NCI-H345 (cell line): ENCODE data around the gene PADI2.

Experiments used
- DNase-seq: peaks from one replicate; lab custom pipeline; 2025; lab: John Stamatoyannopoulos, UW

The PADI2 gene

DNA sequence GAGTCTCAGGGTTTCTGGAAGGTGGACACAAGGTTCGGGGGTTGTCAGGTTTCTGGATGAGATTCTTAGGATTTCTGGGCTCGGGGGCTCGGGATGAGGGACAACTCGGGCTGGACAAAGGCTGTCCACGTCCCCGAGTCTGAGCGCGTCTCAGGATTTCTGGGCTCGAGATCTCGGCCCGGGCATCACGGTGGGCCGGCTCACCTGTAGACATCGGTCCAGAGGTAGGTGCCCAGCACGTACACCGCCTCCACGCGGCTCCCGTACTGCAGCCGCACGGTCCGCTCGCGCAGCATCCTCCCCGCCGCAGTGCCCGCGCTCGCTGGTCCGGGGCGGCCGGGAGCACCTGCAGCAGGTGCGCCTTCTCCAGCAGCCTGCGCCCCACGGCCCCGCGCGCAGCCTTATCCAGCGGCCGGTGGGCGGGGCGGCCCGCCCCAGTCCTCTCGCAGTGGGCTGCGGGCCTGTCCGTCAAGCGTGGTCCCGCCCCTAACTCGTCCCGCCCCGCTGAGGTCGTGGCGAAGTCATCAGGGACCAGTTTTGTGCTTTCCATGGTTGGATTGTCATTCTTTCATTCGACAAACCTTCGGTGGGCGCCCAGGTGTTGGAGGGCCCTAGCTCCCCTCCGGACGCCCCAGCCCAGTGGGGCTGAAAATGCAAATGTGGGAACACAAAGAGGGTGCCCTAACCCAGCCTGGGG, at the start of gene PADI2:
Gene PADI2, minus strand, starts transcription at position 376 of the 697 bp plus-strand sequence. Its CDS starts 80 bp downstream, at position 296.
- DNase-seq = peak; percentile 87

DNA sequence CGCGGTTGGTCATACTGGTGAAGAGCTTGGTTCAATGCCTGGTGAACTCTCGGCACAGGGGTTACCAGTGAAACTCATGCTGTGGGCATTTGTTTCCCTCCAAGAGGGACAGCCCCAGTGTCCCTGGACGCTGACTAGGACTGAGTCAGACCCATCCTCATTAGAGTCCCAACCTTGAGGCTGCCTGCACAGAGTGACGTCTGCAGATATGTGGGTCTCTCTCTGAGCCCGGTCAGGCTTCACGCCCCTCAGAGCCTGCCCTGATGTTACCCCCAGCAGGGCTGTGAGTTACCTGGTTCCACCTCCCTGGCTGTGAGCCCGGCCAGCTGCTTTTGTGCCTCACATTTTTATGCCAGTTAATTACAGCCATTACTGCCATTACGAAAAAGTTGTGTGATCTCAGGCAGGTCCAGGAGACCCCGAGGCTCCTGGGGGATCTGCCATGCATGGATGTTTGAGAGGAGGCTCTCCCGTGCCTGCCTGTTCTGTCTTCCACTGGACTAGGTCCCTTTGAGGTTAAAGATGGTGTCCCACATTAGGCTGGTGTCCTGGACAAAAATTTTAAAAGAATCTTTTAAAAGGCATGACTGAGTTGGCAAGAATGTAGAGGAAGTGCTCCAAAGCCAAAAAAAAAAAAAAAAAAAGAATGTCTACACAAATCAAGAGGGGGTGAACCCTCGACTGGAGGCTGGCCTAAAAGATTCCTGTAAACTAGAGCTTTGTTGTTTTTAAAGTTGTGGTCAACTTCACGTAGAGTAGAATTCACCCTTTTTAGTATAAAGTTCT, 49.0 kb upstream of the PADI2 start:
- DNase-seq = no peak

DNA sequence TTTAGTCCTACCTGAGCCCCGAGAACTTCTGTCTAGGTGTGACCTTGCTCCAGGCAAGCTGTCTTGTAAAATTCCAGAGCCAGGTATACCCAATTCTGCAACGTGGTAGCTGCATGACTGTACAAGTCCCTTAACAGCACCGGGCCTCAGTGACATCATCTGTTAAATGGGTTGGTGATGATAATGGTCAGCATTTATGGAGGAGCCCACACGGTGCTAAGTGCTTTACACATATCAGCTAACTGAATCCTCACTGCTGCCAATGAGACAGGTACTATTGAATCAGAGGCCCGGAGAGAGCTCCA, 48.5 kb upstream of the PADI2 start:
- DNase-seq = no peak

DNA sequence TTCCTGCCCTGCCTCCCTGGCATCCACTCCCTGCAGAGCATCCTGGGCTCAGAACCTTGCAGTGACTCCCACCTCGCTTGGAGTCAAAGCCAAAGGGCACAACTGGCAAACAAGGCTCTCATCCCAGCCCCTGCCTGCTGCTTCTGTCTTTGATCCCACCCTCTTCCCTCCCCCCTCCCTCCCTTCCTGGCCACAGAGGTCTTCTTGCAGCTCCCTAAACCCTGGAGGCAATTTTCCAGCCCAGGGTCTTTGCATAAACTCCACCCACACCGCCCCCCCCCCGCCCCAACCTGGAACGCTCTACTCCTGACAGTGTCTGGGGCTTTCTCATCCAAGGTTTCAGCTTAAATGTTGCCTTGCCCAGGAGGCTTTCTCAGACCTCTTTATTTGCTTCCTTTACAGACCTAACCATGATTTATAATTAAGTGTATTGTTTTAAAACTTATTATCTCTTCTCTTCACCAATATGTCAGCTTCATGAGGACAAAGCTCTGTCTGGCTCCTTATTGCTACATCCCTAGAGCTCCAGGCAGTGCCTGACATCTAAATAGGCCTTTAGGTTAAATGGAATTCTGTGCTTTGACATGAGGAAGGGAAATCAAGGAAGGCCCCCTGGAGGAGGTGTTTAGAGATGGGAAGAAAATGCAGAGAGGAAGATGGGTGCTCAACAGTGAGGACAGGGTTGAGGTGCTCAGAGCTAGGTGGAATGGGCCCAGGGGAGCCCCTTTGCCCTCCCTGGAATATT, 48.0 kb upstream of the PADI2 start:
- DNase-seq = no peak

DNA sequence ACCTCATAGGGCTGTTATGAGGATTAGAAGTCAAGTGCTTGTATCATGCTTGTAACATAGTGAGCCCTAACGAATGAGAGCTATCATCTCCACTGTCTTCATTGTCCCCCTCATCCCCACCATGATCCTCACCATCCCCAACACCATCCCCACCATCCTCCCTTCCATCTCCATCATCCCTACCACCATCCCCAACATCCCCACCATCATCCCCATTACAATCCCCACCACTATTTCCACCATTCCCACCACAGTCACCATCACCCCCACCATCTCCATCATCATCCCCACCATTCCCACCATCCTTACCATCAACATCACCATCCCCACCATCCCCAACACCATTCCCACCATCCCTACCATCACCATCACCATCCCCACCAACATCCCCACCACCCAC, 46.6 kb upstream of the PADI2 start:
- DNase-seq = no peak

DNA sequence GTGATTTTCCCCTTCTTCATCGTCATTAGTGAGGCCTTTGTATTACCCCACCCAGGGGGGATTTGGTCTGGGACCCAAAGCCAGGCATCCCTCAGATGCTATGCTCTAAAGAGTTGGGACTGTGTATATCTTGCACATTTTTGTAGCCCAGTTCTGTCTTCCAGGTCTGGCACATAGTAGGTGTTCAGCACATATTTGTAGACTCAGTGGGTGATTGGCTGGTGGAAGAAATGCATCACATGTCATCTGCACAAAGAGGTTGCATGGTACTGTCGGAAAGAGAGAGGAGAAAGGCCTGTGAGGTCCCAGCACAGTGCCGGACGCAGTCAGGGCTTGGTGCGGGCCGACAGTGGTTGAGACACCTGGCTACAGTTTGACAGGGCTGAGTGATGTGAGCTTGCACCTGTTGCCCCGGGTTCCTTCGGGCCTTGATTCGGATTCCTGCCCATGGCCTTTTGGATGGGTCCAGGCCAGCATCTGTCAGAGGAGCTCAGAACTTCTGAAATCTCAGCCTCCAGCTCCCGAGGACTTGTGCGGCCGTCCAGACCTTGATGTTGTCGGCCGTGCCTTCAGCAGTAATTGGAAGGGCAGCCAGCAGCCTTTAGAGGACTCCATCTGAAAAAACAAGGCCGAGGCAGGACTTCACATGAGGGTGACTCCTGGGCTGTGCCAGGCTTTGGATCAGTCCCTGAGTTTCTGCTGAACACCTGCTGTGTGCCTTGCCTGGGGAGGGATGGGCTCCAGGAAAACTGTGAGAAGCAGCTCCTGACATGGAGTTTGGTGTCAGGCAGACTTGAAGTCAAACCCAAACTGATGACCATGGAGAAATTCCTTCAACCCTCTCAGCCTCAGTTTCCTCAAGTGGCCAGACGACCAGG, 44.8 kb upstream of the PADI2 start:
- DNase-seq = no peak

DNA sequence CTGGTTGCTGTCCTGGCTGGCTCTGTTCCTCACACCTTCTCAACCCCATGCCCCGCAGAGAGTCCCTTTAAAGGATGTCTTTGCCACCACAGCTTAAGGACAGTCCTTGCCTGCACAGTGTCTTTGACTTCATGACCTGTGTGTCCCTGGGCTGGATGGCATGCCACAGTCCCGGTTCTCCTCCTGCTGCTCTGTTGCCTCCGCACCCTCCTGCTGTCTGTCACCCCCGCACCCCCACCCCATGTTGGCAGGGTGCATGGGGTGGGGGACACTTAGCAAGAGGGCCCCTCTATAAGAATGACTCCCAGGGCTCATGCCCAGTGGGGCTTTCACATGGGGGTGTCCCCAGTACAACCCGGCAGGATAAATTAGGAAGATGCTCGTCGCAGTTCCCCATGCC, 44.1 kb upstream of the PADI2 start:
- DNase-seq = no peak

DNA sequence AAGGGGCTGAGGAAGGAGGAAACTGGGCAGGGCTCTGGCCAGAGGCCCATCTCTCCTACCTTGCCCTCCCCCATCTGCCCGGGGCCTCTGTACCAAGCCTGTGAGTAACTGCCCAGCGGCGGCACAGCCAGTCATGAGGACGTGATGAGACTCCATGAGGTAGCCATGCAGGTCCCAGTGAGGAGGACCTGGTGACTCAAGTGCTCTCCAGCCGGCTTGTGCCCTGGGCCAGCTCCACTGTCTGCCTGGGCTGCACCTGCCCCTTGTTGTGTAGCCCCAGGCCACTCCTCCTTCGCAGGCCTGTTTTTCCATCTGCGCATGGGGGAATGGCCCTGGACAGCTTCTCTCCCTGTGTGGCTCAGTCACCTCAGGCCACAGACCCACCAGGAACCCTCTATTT, 43.7 kb upstream of the PADI2 start:
- no peak for DNase-seq

DNA sequence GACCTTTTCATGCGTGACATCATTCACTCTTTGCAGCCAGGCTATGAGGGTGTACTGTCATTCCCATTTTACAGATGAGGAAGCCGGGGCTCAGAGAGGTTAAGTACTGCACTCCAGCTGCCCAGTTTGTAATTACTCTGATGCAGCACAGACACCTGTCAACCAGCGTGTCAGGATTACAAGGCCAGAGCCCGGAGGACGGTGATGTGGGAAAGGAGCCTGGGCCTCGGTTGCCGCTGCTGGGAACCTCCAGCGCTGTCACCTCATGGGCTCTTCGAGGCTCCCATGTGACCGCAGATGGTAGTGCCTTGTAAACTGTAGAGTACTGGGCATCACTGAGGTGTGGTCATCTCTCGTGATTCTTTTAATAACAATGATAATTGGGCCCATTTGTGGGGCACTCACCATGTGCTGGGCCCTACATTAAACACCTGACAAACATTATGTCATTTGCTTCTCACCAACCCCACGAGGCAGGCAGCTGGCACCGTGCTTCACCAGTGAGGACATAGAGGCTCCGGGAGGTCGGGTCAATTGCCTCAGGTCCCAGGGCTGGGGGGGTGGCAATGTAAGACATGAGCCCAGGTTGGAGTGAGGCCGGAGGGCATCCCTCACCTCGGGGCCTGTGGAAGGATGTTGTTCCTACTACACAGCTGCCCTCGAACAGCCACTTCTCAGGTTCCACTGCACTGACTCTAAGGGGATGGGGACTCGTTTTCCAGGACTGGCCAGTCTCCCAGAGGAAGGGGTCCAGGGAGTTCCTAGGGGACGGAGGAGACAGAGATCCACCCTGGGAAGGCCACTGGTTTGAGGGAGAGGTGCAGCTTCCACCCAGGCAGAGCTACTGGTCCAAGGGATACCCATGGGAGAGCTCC, 42.9 kb upstream of the PADI2 start:
- DNase-seq = no peak

DNA sequence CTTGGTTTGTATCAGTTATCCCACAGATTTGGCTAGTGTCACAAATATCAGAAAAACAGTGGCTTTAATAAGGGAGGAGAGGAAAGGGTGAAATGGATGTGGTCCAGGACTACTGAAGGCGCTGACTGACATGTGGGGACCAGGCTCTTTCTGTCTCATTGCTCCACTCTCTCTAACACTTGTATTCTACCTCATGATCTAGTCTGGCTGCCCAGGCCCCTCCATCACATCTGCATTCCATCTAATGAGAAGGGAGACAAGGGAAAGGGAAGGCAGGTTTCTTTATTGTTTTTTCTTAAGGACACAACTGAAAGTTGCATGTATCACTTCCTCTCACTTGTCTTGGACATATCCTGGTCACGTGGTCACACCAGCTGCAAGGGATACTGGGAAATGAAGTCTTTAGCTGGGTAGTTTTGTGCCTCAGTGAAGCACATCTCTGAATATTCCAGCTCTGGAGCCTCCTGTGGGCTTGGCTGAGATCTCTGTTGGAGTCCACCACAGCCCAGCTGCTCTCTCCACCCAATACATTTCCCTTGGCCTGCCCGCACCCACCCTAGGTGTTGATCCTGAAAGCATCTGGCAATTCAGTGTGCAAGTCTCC, 42.0 kb upstream of the PADI2 start:
- DNase-seq = no peak

DNA sequence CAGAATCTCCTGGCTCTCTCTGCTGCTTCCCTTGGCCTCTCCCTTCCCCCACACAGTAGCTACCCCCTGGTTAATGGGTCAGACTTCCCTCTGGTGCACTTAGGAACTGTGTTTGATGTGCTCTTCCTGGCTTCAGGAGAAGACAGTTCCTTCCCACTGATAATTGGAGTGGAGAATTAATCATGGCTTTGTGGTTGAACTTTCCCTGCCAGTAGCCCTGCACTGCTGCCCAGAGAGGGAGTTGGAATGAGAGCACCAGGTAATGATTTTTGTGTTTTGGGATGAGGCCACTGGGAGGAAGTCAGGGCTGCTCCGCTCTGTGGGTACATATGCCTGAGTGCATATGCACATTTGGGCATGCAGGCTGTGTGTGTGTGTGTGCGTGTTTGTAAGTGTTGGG, 39.7 kb upstream of the PADI2 start:
- DNase-seq = no peak

DNA sequence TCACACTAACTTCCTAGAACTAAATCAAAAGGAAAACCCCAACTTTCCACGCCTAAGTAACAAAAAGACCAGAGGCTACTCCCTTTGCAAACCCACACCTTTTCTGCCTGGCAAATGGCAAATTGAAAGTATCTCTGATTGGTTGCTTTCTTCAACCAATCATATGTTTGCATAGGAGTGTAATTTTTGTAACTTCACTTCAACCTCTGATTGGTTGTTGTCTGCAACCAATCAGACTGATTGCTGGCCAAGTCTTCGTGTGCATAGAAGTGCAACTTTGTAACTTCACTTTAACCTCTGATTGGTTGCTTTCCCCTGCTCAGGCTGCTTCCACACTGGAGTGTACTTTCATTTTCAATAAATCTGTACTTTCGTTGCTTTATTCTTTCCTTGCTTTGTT, 36.9 kb upstream of the PADI2 start:
- DNase-seq = no peak

DNA sequence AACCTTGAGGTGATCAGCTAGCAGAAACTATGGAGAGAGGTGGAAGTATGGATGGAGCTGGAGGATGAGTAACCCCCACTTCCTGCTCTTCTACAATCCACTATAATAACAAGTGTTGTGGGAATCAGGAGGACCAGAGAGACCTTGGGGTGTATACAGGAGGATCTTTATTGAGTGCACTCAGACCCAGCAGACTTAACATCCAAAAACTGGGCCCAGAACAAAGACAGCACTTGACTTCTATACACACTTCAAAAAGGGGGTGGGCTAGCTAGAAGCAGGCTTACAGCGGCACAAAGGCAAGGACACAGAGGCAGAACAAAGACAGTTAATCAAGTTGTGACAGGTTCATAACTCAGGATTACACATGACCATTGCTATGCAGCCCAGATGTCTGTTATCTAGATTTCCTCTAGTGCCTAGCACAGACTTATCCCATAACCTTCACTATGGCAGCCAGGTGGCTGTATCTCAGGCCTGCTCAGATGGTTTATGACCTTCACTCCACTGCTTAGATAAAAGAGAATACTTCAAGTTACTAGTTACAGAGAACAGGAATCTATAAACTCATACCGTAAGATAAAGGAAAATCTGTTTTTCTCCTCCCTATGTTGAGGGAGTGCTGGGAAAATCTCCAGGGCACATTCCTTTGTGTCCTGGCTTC, 36.1 kb upstream of the PADI2 start:
- no peak for DNase-seq

DNA sequence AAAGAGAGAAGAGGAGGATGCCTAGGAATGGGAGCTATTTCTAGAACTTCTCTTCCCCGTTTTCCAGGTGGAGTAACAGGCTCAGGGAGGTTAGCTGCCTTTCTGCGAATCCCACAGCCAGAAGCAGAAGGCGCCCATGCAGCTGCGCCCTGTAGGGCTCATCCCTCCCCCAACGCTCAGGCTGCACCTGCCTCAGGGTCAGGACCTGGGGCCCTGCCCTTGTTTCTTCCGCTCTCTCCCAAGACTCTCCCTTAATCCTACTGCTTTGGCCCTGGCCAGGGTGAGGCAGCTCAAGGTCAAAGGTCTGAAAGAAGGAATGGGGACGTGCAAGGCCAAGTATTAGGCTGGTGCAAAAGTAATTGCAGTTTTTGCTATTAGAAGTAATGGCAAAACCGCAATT, 30.5 kb upstream of the PADI2 start:
- no peak for DNase-seq

DNA sequence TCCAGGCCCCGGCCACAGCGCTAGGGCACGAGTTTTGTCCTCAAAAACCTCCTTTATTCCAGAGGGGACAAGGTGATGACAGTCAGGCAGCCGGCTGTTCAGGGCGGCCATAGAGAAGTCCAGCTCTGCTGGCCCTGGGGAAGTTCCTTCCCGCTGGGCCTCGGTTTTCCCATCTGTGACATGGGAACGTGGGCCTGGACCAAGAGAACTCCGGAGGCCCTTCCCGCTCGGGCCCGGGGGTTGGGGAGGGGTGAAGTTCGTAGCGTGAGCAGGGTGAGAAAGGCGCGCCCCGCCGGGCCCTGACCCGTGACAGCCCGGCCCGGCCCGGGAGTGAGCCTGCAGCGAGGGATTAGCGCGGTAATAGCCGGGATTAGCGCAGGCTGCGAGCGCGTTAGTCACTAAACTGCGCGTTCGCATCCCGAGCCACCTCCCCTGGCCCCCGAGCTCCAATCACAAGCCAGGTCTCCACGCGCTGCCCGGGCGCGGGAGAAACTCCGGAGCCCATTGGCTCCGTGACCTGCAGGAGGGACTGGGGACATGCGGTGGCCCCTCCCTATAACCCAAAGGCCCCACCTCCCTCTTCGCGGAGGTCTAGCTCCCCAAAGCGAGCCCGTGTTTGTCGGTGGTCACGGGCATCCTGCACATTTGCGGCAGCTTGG, 29.8 kb upstream of the PADI2 start:
- no peak for DNase-seq

DNA sequence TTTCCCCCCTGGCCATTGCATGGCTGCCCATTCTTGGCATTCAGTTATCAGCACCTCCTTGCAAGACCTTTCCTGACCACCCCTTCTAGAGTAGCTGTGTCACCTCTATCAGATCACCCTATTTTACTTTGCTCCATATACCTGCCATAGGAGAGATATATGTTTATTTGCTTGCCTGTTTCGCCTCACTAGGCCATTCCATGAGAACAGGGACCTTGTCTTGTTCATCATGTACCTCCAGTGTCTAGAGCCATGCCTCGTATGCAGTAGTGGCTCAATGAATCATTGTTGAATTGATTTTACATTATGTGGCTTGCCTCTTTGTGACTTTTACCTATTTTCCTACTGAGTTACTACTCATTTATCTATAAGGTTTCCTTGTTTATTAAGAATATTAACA, 26.4 kb upstream of the PADI2 start:
- DNase-seq = no peak

DNA sequence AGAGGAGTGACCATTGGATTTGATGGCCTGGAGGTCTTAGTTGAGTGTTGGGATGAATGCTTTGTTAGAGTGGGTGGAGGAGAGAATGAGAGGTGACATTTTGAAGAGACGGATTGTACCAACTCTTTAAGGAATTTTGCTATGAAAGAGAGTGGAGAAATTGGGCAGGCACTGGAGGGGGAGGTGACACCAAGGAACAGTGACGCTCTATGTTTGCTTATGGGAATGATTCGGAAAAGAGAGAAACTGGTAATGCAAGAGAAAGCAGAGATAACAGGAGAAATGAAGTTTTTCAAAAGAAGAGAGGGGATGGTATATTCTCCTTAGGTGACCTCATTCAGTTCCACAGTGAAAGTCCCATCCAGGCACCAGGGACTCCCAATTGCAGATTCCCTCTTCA, 24.5 kb upstream of the PADI2 start:
- DNase-seq = no peak

DNA sequence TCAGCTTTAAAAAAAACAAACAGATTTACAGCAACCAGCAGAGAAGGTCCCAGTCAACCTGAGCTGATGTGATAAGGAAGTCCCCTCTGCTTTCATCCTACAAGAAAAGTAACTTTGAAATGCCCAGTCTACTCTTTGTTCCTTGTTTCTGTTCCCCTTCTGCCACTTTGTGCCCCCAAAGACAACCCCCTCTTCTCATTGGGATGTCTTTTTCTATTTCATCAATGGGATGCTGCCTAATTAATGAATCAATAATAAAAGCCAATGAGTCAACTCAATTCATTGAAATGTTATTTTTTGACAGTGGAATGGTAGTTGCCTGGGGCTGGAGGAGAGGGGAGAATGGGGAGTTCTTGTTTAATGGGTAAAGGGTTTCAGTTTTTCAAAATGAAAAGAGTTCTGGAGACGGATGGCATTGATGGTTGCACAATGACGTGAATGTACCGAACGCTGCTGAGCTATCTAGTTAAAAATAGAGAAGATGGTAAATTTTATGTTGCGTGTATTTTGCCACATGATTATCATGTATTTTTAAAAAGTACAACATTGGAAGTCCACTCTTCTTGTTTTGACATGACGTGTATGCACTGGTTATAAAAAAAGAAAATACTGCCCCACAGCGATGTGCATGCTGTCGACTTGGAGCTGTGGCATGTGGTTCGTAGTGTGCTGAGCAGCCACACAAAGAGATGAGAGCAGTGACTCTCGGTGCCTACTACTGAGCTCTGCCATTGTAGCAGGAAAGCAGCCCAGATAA, 22.4 kb upstream of the PADI2 start:
- DNase-seq = no peak

DNA sequence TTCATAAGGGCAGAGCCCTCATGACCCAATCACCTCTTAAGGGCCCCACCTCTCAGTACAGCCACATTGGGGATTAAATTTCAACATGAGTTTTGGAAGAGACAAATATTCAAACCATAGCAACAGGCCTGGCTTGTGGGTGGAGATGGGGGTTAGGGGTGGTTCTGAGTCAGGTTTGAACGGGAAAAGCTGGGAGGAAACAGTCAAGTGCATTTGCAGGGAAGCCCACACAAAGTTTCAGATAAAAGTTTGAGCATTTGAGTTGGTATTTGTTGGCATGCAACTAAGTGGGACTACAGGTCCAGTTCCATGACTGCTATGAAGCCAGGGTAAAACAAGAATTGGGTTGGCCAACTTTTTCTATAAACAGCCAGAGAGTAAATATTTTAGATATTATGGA, 21.0 kb upstream of the PADI2 start:
- no peak for DNase-seq
